ENCODE results near the gene MAML2.

- TF ChIP-seq CTCF (conservative IDR thresholded peaks at IDR 0.05; ENCODE audit: low read length): no peak
- TF ChIP-seq EZH2phosphoT487 (IDR thresholded peaks at IDR 0.05; ENCODE audit: borderline replicate concordance, low read depth, low read length): no peak
These were observed 323.7 kb downstream of the MAML2 start for GRCh38 chr11:96019281-96019680.
